Thyroid gland (tissue), 4 donors: Measurements from ENCODE around the gene EYA3. TPM values are rescaled to one million over a fixed set of nuclear protein-coding genes. Genes with fewer than 3 reads are reported as not detected.

ENCODE experiments used
- DNase-seq, 2 donors: peaks; one replicate each; pipeline ENCODE4 v3.0.0-alpha.2; 2019
- H3K27ac ChIP-seq, 3 donors: fragments of 200-600 bp; sonication (generic); 1 replicate in 2 of 3; 2 replicates in 1 of 3; pipeline ENCODE4 v1.5.1; 2016 to 2019; ENCODE audit warnings: mild to moderate bottlenecking in 1 of 3, moderate library complexity in 1 of 3
- H3K27me3 ChIP-seq: fragments of 200-600 bp; sonication (generic); one replicate; pipeline ENCODE4 v1.5.1; 2019
- H3K36me3 ChIP-seq, 2 donors: fragments of 200-600 bp; sonication (generic); one replicate each; pipeline ENCODE4 v1.5.1; 2016 to 2019
- H3K4me1 ChIP-seq, 2 donors: fragments of 200-600 bp; sonication (generic); one replicate each; pipeline ENCODE4 v1.5.1; 2017 to 2019
- H3K4me3 ChIP-seq, 3 donors: fragments of 200-600 bp; sonication (generic); replicated peaks in 1 of 3; 1 replicate in 2 of 3; 2 replicates in 1 of 3; pipeline ENCODE4 v1.5.1; 2016; ENCODE audit warnings: mild to moderate bottlenecking in 1 of 3
- H3K9me3 ChIP-seq: fragments of 200-600 bp; sonication (generic); one replicate; pipeline ENCODE4 v1.5.1; 2017
- POLR2A ChIP-seq, 2 donors: fragments of 450-650 bp; IDR thresholded peaks; one replicate each; pipeline ENCODE4 v1.6.1; 2017; ENCODE audit warnings: antibody characterized with exemption in 2 of 2, mild to moderate bottlenecking in 2 of 2, moderate library complexity in 1 of 2
- WGBS, 2 donors: methylation state at CpG; one replicate each; pipeline ENCODE4 v1.1.5; 2017; 5-methylcytosine and 5-hydroxymethylcytosine counted together
- intact Hi-C: fragments of 100-400 bp; cut with DNase I; formaldehyde crosslinking; loops from one replicate; pipeline ENCODE4 v1.15.1; 2023
- total RNA-seq, 4 donors: library from RNA; depleted of rRNA; stranded (reverse); fragments of >200 nt; gene quantifications; one replicate each; pipeline ENCODE4 v1.2.3, GENCODE V29; 2016
- TF ChIP-seq, protein P1 (sequence below), 6 experiments: fragments of 200-600 bp in 3 of 6; fragments of 450-650 bp in 3 of 6; sonication (generic) in 3 of 6; IDR thresholded peaks; one replicate each; pipeline ENCODE4 v1.5.1; 2016 to 2019; ENCODE audit warnings: antibody characterized with exemption in 6 of 6, mild to moderate bottlenecking in 2 of 6, inconsistent platforms in 1 of 6, moderate library complexity in 1 of 6

The EYA3 gene
- total RNA-seq, 4 donors from 2014 or later: 19.3 to 27.7 (median 20.0) TPM

DNA sequence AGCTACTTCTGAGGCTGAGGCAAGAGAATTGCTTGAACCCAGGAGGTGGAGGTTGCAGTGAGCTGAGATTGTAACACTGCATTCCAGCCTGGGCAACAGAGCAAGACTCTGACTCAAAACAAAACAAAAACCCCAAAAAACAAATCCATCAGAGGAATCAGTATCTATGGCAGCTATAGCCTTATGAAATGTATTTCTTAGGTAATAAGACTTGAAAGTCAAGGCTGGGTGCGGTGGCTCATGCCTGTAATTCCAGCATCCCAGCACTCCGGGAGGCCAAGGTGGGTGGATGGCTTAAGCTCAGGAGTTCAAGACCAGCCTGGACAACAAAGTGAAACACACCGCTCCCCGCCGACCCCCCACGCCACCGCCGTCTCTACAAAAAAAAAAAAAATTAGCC, 31.1 kb upstream of the EYA3 start:
- Histone ChIP-seq H3K27me3 (no peaks in the 10 kb centered on the region), H3K4me3 (no peak overlapping the region), H3K36me3 (no peaks in the 10 kb centered on the region), H3K4me1 (peaks cover 17 to 18% of the 10 kb centered on the region in 2 donors), H3K9me3 (no peaks in the 10 kb centered on the region), H3K27ac (no peak overlapping the region)
- intact Hi-C loops: no loop called here
- TF ChIP-seq, protein P1, sequence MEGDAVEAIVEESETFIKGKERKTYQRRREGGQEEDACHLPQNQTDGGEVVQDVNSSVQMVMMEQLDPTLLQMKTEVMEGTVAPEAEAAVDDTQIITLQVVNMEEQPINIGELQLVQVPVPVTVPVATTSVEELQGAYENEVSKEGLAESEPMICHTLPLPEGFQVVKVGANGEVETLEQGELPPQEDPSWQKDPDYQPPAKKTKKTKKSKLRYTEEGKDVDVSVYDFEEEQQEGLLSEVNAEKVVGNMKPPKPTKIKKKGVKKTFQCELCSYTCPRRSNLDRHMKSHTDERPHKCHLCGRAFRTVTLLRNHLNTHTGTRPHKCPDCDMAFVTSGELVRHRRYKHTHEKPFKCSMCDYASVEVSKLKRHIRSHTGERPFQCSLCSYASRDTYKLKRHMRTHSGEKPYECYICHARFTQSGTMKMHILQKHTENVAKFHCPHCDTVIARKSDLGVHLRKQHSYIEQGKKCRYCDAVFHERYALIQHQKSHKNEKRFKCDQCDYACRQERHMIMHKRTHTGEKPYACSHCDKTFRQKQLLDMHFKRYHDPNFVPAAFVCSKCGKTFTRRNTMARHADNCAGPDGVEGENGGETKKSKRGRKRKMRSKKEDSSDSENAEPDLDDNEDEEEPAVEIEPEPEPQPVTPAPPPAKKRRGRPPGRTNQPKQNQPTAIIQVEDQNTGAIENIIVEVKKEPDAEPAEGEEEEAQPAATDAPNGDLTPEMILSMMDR (IDR thresholded peaks at IDR 0.05): no peak
- WGBS, 2 donors: 96 to 97% methylated on average over 8 of the region's 8 CpGs
- DNase-seq: no peak

DNA sequence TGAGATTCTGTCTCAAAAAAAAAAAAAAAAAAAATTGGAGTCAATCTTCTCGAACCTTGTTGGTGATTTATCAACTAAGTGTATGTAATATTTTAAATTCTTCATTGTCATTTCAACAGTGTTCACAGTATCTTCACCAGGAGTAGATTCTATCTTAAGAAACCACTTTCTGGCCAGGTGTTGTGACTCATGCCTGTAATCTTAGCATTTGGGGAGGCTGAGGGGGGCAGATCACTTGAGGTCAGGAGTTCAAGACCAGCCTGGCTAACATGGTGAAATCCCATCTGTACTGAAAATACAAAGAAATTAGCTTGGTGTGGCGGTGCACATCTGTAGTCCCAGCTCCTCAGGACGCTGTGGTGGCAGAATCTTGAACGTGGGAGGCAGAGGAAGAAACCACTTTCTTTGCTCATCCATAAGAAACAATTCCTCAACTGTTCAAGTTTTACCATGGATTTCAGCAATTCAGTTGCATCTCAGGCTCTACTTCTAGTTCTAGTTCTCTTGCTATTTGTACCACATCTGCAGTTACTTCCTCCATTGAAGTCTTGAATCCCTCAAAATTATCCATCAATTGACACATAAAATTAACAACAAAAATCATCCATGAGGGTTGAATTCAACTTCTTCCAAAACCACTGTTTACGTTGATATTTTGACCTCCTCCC, 30.4 kb upstream of the EYA3 start:
- Histone ChIP-seq H3K27ac (no peak overlapping the region), H3K4me1 (peaks cover 17 to 18% of the 10 kb centered on the region in 2 donors), H3K9me3 (no peaks in the 10 kb centered on the region), H3K4me3 (no peak overlapping the region), H3K36me3 (no peaks in the 10 kb centered on the region), H3K27me3 (no peaks in the 10 kb centered on the region)
- 85 to 95% methylated on average over 5 of the region's 5 CpGs for whole genome bisulfite sequencing, 2 donors
- TF ChIP-seq POLR2A (IDR thresholded peaks at IDR 0.05): no peak
- TF ChIP-seq, protein P1 (IDR thresholded peaks at IDR 0.05): no peak
- intact Hi-C loops: no loop called here
- no peak for DNase-seq

DNA sequence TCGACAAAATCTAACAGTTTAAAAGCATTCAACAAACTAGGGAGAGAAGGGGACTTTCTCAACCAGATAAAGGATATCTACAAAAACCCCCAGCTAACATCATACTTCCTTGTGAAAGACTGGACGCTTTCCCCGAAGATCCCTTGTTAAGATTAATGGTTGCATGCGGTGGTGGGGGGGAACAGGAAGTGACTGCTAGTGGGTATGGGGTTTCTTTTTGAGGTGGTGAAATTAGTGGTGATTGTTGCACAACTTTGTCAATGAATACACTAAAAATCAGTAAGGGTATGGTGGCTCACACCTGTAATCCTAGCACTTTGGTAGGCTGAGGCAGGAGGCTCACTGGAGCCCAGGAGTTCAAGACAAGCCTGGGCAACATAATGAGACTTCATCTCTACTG, 26.9 kb upstream of the EYA3 start:
- no peaks in the 10 kb centered on the region for H3K36me3 ChIP-seq

DNA sequence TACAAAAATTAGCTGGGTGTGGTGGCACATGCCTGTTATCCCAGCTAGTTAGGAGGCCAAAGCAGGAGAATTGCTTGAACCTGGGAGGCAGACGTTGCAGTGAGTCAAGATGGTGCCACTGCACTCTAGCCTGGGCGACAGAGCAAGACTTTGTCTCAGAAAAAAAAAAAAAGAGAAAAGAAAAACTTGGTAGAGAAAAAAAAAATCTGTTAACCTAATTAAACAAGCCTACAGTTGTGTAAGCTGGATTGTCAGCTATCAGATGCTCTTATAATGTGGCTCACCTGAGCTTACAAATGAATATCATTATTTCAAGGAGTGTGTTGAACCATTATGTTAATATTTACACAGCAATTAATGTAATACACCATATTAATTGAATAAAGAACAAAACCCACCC, 26.4 kb upstream of the EYA3 start:
- no peak overlapping the region for H3K27ac ChIP-seq
- H3K4me1 ChIP-seq: no peaks in the 10 kb centered on the region
- no peaks in the 10 kb centered on the region for H3K9me3 ChIP-seq
- DNase-seq: no peak
- H3K4me3 ChIP-seq: no peak overlapping the region
- intact Hi-C loops: no loop called here
- TF ChIP-seq, protein P1 (IDR thresholded peaks at IDR 0.05): no peak
- TF ChIP-seq POLR2A (IDR thresholded peaks at IDR 0.05): no peak
- 81 to 88% methylated on average over 2 of the region's 2 CpGs for WGBS, 2 donors
- H3K27me3 ChIP-seq: no peaks in the 10 kb centered on the region
- H3K36me3 ChIP-seq: no peaks in the 10 kb centered on the region

More for the DNA sequence above, 26.9 kb upstream of the EYA3 start:
- TF ChIP-seq, protein P1 (IDR thresholded peaks at IDR 0.05): no peak
- TF ChIP-seq POLR2A (IDR thresholded peaks at IDR 0.05): no peak
- no peaks in the 10 kb centered on the region for H3K9me3 ChIP-seq
- no peaks in the 10 kb centered on the region for H3K4me1 ChIP-seq
- intact Hi-C loops: no loop called here
- DNase-seq: no peak
- 70 to 75% methylated on average over 4 of the region's 4 CpGs for WGBS, 2 donors
- no peaks in the 10 kb centered on the region for H3K27me3 ChIP-seq
- H3K27ac ChIP-seq: no peak overlapping the region
- no peak overlapping the region for H3K4me3 ChIP-seq

DNA sequence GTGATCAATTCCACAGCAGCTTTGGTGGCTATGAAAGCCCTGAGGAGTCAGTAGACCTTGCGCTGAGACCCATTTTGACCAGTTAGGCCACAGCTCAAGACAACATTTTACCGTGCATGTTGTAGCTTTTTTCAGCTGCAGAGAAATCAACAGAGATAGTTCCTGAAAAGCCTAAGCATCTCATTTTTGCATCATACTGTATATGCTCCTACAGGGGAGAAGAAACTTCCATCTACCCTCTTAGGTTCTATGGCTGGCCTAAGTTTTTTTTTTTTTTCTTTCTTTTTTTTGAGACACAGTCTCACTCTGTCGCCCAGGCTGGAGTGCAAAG, 24.8 kb upstream of the EYA3 start:
- intact Hi-C loops: no loop called here
- Histone ChIP-seq H3K9me3 (no peaks in the 10 kb centered on the region), H3K36me3 (no peaks in the 10 kb centered on the region), H3K27me3 (no peaks in the 10 kb centered on the region), H3K27ac (no peak overlapping the region), H3K4me3 (no peak overlapping the region), H3K4me1 (no peaks in the 10 kb centered on the region)
- WGBS, 2 donors: 82 to 89% methylated on average over 3 of the region's 3 CpGs
- no peak for TF ChIP-seq POLR2A (IDR thresholded peaks at IDR 0.05)
- TF ChIP-seq, protein P1 (IDR thresholded peaks at IDR 0.05): no peak
- no peak for DNase-seq
